Stomach (tissue), 9 donors: ENCODE data around the gene GIPC2. TPM values are rescaled to one million over a fixed set of nuclear protein-coding genes. Genes with fewer than 3 reads are reported as not detected.

Source experiments
- DNase-seq, 2 donors: peaks; one replicate each; pipeline versions ENCODE4 v3.0.0 to v3.0.0-alpha.2; 2013 to 2019
- H3K27ac ChIP-seq, 5 donors: fragments of 200-600 bp in 4 of 5; sonication (generic) in 4 of 5; one replicate each; pipeline ENCODE4 v1.5.1; 2013 to 2019; ENCODE audit warnings: mild to moderate bottlenecking in 1 of 5, moderate library complexity in 1 of 5
- H3K27me3 ChIP-seq, 3 donors: fragments of 200-600 bp; sonication (generic); one replicate each; pipeline ENCODE4 v1.5.1; 2017 to 2019; ENCODE audit warnings: mixed run types in 1 of 3
- H3K36me3 ChIP-seq, 4 donors: fragments of 200-600 bp; sonication (generic); 1 replicate in 3 of 4; 2 replicates in 1 of 4; pipeline ENCODE4 v1.5.1; 2016 to 2019
- H3K4me1 ChIP-seq, 4 donors: fragments of 200-600 bp; sonication (generic); one replicate each; pipeline ENCODE4 v1.5.1; 2016 to 2019
- H3K4me3 ChIP-seq, 4 donors: fragments of 200-600 bp; sonication (generic) in 3 of 4; one replicate each; pipeline ENCODE4 v1.5.1; 2016 to 2019; ENCODE audit warnings: mild to moderate bottlenecking in 1 of 4
- H3K9me3 ChIP-seq, 4 donors: fragments of 200-600 bp; sonication (generic); one replicate each; pipeline ENCODE4 v1.5.1; 2016 to 2019
- CTCF ChIP-seq, 7 experiments: fragments of 450-650 bp in 4 of 7; fragments of 200-600 bp in 3 of 7; sonication (generic) in 3 of 7; IDR thresholded peaks; one replicate each; pipeline ENCODE4 v1.5.1; 2016 to 2019; ENCODE audit warnings: antibody characterized with exemption in 7 of 7, control low read depth in 2 of 7, mild to moderate bottlenecking in 1 of 7
- EP300 ChIP-seq: sonication (generic); formaldehyde crosslinking; IDR thresholded peaks from one replicate; pipeline ENCODE4 v1.6.1; 2017; ENCODE audit warnings: antibody characterized with exemption
- POLR2A ChIP-seq, 4 donors: fragments of 450-650 bp; IDR thresholded peaks; one replicate each; pipeline ENCODE4 v1.6.1; 2016; ENCODE audit warnings: antibody characterized with exemption in 4 of 4, control low read depth in 2 of 4, mild to moderate bottlenecking in 1 of 4, moderate library complexity in 1 of 4
- POLR2AphosphoS5 ChIP-seq, 3 donors: sonication (generic); formaldehyde crosslinking; IDR thresholded peaks; one replicate each; pipeline ENCODE4 v1.6.1; 2016; ENCODE audit warnings: antibody characterized with exemption in 3 of 3
- WGBS, 5 donors: extraction: QIAGEN DNeasy Blood & Tissue Kit in 3 of 5; methylation state at CpG; one replicate each; pipeline versions ENCODE4 v1.1.5 to v1.1.7; 2013 to 2018; 5-methylcytosine and 5-hydroxymethylcytosine counted together
- intact Hi-C: fragments of 100-400 bp; cut with DNase I; formaldehyde crosslinking; loops from one replicate; pipeline ENCODE4 v1.15.1; 2023; ENCODE audit warnings: low total_unique reads
- polyA plus RNA-seq, 3 donors: library from polyadenylated mRNA; stranded (reverse); fragments of 200-250 nt; gene quantifications; one replicate each; pipeline ENCODE4 v1.2.3, GENCODE V29; 2013
- total RNA-seq, 5 donors: library from RNA; depleted of rRNA; stranded (reverse); fragments of >200 nt; gene quantifications; one replicate each; pipeline versions ENCODE4 v1.1.0 to v1.2.3, GENCODE V29; 2014 to 2016
- donor health status: healthy with polysubstance abuse.
- donor health status: Bipolar disorder and iron deficiency.
- donor health status: healthy.

The GIPC2 gene
- total and polyA plus RNA-seq, 8 donors, result 2.3 to 23.8 (median 5.2) TPM

DNA sequence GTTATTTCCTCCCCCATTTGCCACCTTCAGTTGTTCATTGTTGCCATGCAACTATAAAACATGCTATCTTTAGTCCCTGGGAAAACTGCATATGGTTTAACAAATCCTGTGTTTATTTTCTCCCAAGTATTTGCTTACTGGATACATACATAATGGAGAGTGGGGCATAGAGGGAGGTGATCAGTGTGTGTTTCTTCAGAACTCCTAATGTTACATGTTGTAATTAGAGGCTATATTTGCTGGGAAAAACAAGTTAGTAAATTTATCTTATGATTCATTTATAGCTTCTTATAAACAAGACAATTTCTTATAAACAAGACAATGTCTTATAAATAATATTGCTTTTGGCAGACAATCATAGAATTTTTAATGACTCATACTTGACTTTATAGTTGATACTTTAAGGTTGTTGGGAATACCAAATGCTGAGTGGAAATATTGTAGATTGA, 7.3 kb upstream of the GIPC2 start:
- no peaks in the 10 kb centered on the region for H3K27me3 ChIP-seq
- H3K4me3 ChIP-seq, result no peak overlapping the region
- intact Hi-C loops, result no loop called here
- no peak overlapping the region for H3K27ac ChIP-seq
- no peaks in the 10 kb centered on the region for H3K9me3 ChIP-seq
- no peak for TF ChIP-seq POLR2A (IDR thresholded peaks at IDR 0.05)
- peak in 1 of 2 donors; percentile 39 for DNase-seq
- H3K4me1 ChIP-seq, result peaks cover 0 to 8% (median 3%) of the 10 kb centered on the region in 4 donors
- H3K36me3 ChIP-seq, result no peaks in the 10 kb centered on the region

- 66 to 79% (median 73%) methylated on average over 3 of the region's 3 CpGs for WGBS, 5 donors
- intact Hi-C loops, result no loop called here
- DNase-seq, result no peak
- peaks cover 0 to 5% (median 0%) of the 10 kb centered on the region in 3 donors for H3K27me3 ChIP-seq
- H3K4me3 ChIP-seq, result no peak overlapping the region
- peaks cover 0 to 19% (median 6%) of the 10 kb centered on the region in 4 donors for H3K4me1 ChIP-seq
- TF ChIP-seq CTCF (IDR thresholded peaks at IDR 0.05), result no peak
- no peak for TF ChIP-seq EP300
- no peak for TF ChIP-seq POLR2A (IDR thresholded peaks at IDR 0.05)
- no peak for TF ChIP-seq POLR2AphosphoS5 (IDR thresholded peaks at IDR 0.05)
- no peak overlapping the region for H3K27ac ChIP-seq
- no peaks in the 10 kb centered on the region for H3K36me3 ChIP-seq
- no peaks in the 10 kb centered on the region for H3K9me3 ChIP-seq
These were observed 5.2 kb upstream of the GIPC2 start for GRCh38 chr1:78040484-78041089.

DNA sequence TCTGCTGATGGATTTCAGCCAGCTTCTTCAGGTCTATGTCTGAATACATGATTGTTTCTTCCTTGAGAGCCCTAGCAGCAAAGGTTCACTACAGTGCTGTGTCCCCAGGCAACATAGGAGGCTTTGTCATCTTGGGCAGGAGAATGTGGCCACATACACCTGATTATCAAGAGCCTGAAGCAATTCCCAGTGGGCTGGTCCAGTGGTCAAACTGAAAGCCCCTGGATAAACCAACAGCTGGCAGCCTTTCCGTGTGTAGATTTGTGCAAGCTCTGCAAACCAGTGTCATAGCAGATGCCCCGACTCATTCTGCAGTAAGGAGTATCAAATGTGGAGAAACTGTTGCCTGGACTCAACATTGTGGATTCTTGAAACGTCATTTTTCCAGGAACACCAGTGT, 2.3 kb upstream of the GIPC2 start:
- DNase-seq, result no peak
- no peak overlapping the region for H3K4me3 ChIP-seq
- H3K36me3 ChIP-seq, result no peaks in the 10 kb centered on the region
- peaks cover 0 to 24% (median 8%) of the 10 kb centered on the region in 3 donors for H3K27me3 ChIP-seq
- WGBS, 5 donors, result 62 to 68% (median 63%) methylated on average over 3 of the region's 3 CpGs
- no peaks in the 10 kb centered on the region for H3K9me3 ChIP-seq
- TF ChIP-seq EP300 (no peak), POLR2AphosphoS5 (IDR thresholded peaks at IDR 0.05) (no peak), CTCF (IDR thresholded peaks at IDR 0.05) (no peak), POLR2A (IDR thresholded peaks at IDR 0.05) (no peak)
- H3K27ac ChIP-seq, result no peak overlapping the region
- peaks cover 7 to 33% (median 16%) of the 10 kb centered on the region in 4 donors for H3K4me1 ChIP-seq
- intact Hi-C loops, result no loop called here

DNA sequence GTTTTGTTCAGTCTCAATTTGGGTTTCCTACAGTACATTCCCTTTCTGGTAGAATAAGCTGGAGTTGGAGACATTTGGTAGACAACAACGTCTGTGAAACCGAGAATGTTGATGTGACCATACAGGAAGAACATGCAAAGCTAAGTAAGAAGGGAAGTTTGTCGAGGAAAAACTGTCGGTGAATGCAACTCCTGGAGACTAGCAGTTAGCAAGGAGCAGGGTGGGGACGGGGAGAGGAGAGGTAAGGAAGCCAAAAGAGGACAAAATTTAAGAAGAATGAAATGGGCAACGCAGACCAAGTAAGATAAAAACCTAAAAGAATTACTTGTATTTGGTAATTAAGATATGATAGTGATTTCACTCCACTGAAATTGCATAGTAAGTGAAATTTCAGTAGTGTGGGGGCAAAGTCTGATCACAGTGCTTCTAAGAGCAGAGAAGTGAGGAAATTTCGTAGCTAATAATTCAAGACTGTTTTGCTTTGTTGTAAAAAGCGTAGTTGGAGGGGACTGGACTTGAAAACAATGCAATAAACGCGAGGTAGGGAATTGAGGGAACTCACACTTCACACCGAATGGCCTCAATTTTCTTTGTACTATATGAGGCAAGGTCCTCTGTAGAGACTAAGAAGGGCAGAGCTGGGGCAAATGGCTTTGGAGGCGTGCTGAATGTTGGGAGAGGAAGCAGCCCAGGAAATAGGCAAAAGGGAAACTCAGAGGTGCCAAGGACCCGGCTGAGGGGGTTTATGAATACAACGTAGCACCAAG, 787 bp upstream of the GIPC2 start:
- no peak for TF ChIP-seq POLR2AphosphoS5 (IDR thresholded peaks at IDR 0.05)
- no peak for TF ChIP-seq POLR2A (IDR thresholded peaks at IDR 0.05)
- no peak for TF ChIP-seq CTCF (IDR thresholded peaks at IDR 0.05)
- no peak for TF ChIP-seq EP300
- DNase-seq, result peak in 1 of 2 donors; percentile 24
- Histone ChIP-seq H3K4me1 (peaks cover 7 to 33% (median 15%) of the 10 kb centered on the region in 4 donors), H3K9me3 (no peaks in the 10 kb centered on the region), H3K36me3 (no peaks in the 10 kb centered on the region), H3K27me3 (peaks cover 0 to 24% (median 8%) of the 10 kb centered on the region in 3 donors), H3K27ac (peak overlapping the region in 4 of 5 donors; percentile 67 to 81 (median 72)), H3K4me3 (peak overlapping the region; percentile 66 to 77 (median 68))
- WGBS, 5 donors, result 68 to 78% (median 72%) methylated on average over 14 of the region's 14 CpGs
- intact Hi-C loops, result no loop called here
